GM19035 (cell line): Measurements from ENCODE around the gene PDLIM5.
A peak's percentile ranks its signal among the peaks of the same experiment; 100 is the strongest.

Experiments
- ATAC-seq: cut with Tn5 transposase; IDR thresholded peaks from one replicate; pipeline ENCODE4 v1.9.1; 2021; ENCODE audit not compliant: unreplicated experiment

The PDLIM5 gene

GRCh38 chr4:94525993-94526728, 74.4 kb downstream of the PDLIM5 start:
- peak; percentile 83 for ATAC-seq

- ATAC-seq = no peak
These were observed 76.0 kb downstream of the PDLIM5 start for GRCh38 chr4:94527556-94528233.

GRCh38 chr4:94528792-94529451, 77.2 kb downstream of the PDLIM5 start:
- ATAC-seq = no peak

GRCh38 chr4:94530073-94530472, 78.3 kb downstream of the PDLIM5 start:
- ATAC-seq = no peak

GRCh38 chr4:94531991-94532789, 80.4 kb downstream of the PDLIM5 start:
- no peak for ATAC-seq

- ATAC-seq = no peak
These were observed 81.9 kb downstream of the PDLIM5 start for GRCh38 chr4:94533405-94534223.

GRCh38 chr4:94534401-94535312, 82.9 kb downstream of the PDLIM5 start:
- ATAC-seq = peak; percentile 93

- no peak for ATAC-seq
These were observed 84.3 kb downstream of the PDLIM5 start for GRCh38 chr4:94536049-94536448.

- no peak for ATAC-seq
These were observed 85.1 kb downstream of the PDLIM5 start for GRCh38 chr4:94536649-94537469.

- ATAC-seq = no peak
These were observed 86.3 kb downstream of the PDLIM5 start for GRCh38 chr4:94537921-94538628.

GRCh38 chr4:94540476-94540875, 88.7 kb downstream of the PDLIM5 start:
- no peak for ATAC-seq

GRCh38 chr4:94544811-94545210, 93.1 kb downstream of the PDLIM5 start:
- no peak for ATAC-seq

GRCh38 chr4:94545296-94545695, 93.6 kb downstream of the PDLIM5 start:
- ATAC-seq = no peak

GRCh38 chr4:94546949-94547348, 95.2 kb downstream of the PDLIM5 start:
- ATAC-seq = no peak

GRCh38 chr4:94548571-94548970, 96.8 kb downstream of the PDLIM5 start:
- ATAC-seq = no peak

- no peak for ATAC-seq
These were observed 98.6 kb downstream of the PDLIM5 start for GRCh38 chr4:94550352-94550751.

- ATAC-seq = no peak
These were observed 99.1 kb downstream of the PDLIM5 start for GRCh38 chr4:94550851-94551250.
